SHP77 (cell line): ENCODE data around the gene PLA2G5.

Source experiments
- DNase-seq, 2 experiments: peaks; one replicate each; lab custom pipeline; 2025; lab: John Stamatoyannopoulos, UW

PLA2G5 gene

DNA sequence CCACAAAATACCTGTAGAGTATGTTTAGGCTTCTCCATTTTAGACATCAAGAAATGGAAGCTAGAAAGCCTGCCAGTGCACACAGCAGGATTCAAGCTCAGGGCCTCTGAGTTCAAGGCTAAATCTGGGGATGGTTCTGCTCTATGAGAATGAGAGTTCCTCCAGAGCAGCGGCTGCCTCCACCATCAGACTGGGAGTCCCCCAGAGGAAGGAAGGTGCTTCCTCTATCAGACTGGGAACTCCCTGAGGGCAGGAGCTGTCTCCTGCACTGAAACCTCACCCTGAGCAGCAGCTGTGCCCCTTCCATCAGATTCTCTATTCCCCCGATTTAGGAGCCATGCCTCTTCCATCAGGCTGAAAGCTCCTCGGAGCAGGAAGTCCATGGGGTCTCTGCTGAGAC, 20.1 kb downstream of the PLA2G5 start:
- DNase-seq, result no peak

DNA sequence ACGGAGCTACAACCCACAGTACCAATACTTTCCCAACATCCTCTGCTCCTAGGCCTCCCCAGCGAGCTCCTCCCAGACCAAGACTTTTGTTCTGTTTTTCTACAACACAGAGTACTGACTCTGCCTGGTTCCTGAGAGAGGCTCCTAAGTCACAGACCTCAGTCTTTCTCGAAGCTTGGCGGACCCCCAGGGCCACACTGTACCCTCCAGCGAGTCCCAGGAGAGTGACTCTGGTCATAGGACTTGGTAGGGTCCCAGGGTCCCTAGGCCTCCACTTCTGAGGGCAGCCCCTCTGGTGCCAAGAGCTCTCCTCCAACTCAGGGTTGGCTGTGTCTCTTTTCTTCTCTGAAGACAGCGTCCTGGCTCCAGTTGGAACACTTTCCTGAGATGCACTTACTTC, 20.6 kb downstream of the PLA2G5 start:
- no peak for DNase-seq

- no peak for DNase-seq
These were observed 23.3 kb downstream of the PLA2G5 start for GRCh38 chr1:20093303-20093702.

- no peak for DNase-seq
These were observed 24.0 kb downstream of the PLA2G5 start for GRCh38 chr1:20093940-20094391.

- DNase-seq, result no peak
These were observed 25.8 kb downstream of the PLA2G5 start for GRCh38 chr1:20095564-20096434.

GRCh38 chr1:20096840-20097447, 26.9 kb downstream of the PLA2G5 start:
- DNase-seq, result no peak

DNA sequence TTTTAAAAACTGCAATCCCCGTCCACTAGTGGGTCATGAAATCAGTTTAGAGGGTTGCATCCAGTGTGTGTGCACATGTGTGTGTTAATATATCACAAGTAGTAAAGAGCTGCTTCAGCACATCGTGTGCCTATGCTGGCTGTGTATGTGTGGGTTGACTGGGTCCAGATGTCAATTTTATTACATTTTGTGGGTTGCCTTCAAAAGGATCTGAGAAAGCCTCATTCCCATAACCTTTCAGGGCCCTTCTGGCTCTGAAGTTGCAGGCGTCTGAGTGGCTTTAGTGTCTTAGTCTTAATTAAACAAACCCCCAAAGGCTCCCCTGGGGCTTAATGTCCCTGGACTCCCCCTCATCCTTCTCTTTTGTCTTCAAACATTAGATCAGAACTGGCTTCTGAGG, 29.5 kb downstream of the PLA2G5 start:
- no peak for DNase-seq

- peak in 1 of 2 experiments; percentile 8 for DNase-seq
These were observed 30.8 kb downstream of the PLA2G5 start for GRCh38 chr1:20100632-20101355.

DNA sequence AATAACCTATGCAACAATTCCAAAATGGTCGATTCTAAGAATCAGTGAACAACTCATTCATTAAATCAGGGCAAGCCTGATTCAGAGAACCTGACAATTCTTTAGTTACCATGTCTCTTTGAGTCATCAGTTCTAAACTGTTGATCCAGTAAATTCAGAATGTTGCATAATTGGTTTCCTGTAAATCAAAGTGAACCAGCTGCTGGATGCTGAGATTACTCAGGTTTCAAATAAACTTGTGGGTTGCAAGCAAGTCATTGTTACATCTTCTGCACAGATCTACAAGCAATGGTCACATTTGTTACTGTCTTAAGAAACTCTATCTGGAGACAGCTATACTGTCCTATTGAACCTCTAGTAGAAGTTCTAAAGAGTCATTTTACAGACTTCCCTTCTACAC, 32.9 kb downstream of the PLA2G5 start:
- no peak for DNase-seq

DNA sequence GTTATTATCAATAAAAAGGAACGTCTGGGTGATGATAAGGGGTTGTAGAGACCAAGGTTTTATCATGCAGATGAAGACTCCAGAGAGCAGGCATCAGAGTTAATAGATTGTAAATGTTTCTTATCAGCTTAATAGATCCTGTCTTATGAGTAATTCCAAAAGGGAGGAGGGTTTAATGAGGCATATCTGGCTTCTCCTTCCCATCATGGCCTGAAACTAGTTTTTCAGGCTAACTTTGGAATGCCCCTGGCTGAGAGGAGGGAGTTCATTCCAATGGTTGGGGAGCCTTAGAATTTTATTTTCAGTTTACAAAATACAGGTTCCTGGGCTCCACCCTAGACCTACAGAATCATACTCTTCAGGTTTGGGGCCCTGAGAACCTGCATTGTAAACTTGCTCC, 35.9 kb downstream of the PLA2G5 start:
- no peak for DNase-seq

- no peak for DNase-seq
These were observed 37.4 kb downstream of the PLA2G5 start for GRCh38 chr1:20107351-20107750.

GRCh38 chr1:20107796-20108195, 37.8 kb downstream of the PLA2G5 start:
- DNase-seq, result no peak

DNA sequence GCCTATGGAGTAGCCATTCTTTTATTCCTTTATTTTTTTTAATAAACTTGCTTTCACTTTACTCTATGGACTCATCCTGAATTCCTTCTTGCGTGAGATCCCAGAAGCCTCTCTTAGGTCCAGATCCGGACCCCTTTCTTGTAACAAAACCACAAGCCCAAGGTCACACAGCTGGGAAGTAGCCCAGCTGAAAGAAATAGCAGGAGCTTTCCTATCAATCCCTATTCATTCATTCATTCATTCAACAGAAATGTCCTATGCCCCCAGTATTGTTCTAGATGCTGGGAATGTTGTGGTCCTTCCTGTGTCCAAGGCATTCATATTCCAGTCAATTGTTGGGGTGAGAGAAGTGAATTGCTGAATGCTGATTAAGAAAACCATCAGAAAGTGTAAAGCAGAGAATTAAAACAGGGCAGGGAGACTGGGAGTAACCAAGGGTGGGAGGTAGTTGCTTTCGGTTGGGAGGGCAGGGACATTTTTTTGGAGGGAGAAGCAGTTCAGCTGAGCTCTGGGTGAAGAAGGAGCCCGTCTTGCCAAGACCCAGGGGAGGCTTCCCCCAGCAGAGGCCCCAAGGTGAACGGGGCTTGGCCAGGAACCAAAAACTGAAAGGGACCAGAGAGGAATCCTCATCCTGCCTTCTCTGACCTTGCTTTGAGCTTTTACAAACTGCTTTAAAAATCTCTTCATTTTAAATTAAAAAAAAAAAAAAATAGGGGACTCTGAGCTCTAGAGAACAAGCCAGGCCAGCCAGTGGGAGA, 38.6 kb downstream of the PLA2G5 start:
- no peak for DNase-seq

- DNase-seq, result no peak
These were observed 39.3 kb downstream of the PLA2G5 start for GRCh38 chr1:20109223-20109856.

DNA sequence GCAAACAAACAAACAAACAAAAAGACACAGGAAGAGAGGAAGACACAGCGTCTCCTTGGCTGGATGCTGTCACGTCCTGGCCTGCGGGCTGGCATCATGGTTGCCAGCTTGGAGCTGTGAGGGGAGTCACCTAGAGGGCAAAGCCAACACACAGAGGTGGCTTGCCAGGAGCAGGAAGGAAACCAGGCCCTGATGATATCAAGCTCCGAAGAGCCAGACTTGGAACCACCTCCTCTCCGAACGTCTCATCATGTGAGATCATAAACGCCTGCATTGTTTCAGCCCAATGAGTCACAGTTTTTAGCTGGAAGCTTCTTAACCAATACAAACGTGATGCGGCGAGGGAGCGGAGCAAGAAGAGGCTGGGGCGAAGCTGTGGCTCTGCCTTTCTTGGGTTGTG, 40.7 kb downstream of the PLA2G5 start:
- DNase-seq, result no peak

DNA sequence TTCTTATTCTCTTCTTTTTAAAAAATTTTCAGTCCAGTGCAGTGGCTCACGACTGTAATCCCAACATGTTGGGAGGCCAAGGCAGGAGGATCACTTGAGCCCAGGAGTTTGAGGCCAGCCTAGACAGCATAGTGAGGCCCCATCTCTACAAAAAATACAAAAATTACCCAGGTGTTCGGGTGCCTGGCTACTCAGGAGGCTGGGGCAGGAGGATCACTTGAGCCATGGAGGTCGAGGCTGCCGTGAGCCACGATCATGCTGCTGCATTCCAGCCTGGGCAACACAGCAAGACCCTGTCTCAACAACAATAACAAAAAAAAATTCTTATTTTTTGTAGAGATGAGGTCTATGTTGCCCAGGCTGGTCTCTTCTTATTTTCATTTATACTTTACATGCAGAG, 41.5 kb downstream of the PLA2G5 start:
- DNase-seq, result no peak

- no peak for DNase-seq
These were observed 42.4 kb downstream of the PLA2G5 start for GRCh38 chr1:20112279-20113000.

- DNase-seq, result no peak
These were observed 44.1 kb downstream of the PLA2G5 start for GRCh38 chr1:20114021-20114648.

DNA sequence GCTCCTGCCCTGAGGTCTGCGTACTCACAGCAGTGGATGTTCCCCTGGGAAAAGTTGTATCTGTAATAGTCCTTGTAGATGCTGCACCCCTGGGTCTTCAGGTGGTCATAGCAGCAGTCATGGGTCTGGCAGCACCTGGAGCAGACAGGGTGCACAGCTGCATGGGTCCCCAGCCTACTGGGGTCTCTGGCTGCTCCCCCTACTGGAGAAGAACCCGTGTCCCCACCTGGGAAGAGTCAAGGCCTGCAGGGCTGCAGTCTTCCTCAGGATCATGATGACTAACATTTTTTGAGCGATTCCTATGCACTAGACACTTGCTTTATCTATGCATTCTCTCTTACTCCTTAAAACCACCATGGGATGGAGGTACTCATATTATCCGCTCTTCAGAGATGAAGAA, 45.5 kb downstream of the PLA2G5 start:
- DNase-seq, result no peak

- DNase-seq, result no peak
These were observed 45.9 kb downstream of the PLA2G5 start for GRCh38 chr1:20115916-20116315.
